ENCODE results near the gene SLC35G4.
"Not testable (repeated sequence)": the region's sequence is repeated elsewhere in the genome, so short reads cannot be mapped to it uniquely, and the experiment has no call there.

The SLC35G4 gene

GRCh38 chr18:11608618-11609017, 778 bp upstream of the SLC35G4 start:
- not testable (repeated sequence) for H3K9ac ChIP-seq (ENCODE audit: low read depth, low read length, poor library complexity); H3K27ac ChIP-seq (replicated peaks; ENCODE audit: low read length); H2BK12ac ChIP-seq (ENCODE audit: low read length); H3K18ac ChIP-seq (ENCODE audit: low read length); H2BK5ac ChIP-seq (ENCODE audit: low read length); DNase-seq (ENCODE audit: low spot score); H3K4me1 ChIP-seq (ENCODE audit: control insufficient read depth in 2 of 2, insufficient read depth in 1 of 2, low read depth in 1 of 2, low read length in 2 of 2); H3K9me3 ChIP-seq (replicated peaks in 1 of 2; ENCODE audit: control insufficient read depth in 2 of 2, insufficient read depth in 1 of 2, low read depth in 1 of 2, low read length in 2 of 2); H2AK5ac ChIP-seq (ENCODE audit: low read depth, low read length); H4K8ac ChIP-seq (ENCODE audit: low read depth, low read length); H3K36me3 ChIP-seq (replicated peaks in 1 of 2; ENCODE audit: control insufficient read depth in 2 of 2, insufficient read depth in 2 of 2, low read length in 2 of 2); H3K79me1 ChIP-seq (ENCODE audit: low read depth, low read length); H2BK120ac ChIP-seq (ENCODE audit: low read depth, low read length); H2BK15ac ChIP-seq (ENCODE audit: low read length); H3K27me3 ChIP-seq (ENCODE audit: control insufficient read depth in 3 of 3, insufficient read depth in 3 of 3, low read depth in 1 of 3, low read length in 3 of 3); H3K4ac ChIP-seq (ENCODE audit: low read length); H3K4me3 ChIP-seq (ENCODE audit: low read length in 2 of 2); H2AFZ ChIP-seq (ENCODE audit: low read length); H3K23ac ChIP-seq (ENCODE audit: low read depth, low read length, poor library complexity); H3K4me2 ChIP-seq (ENCODE audit: insufficient read depth, low read length, poor library complexity, severe bottlenecking); H4K91ac ChIP-seq (ENCODE audit: low read depth, low read length, poor library complexity); H3K14ac ChIP-seq (ENCODE audit: low read length)
- no CpG with 5 or more reads among the region's 19 CpGs for WGBS, 2 donors (ENCODE audit: extremely low coverage in 2 of 2, insufficient read length in 2 of 2, insufficient replicate concordance in 1 of 2)

DNA sequence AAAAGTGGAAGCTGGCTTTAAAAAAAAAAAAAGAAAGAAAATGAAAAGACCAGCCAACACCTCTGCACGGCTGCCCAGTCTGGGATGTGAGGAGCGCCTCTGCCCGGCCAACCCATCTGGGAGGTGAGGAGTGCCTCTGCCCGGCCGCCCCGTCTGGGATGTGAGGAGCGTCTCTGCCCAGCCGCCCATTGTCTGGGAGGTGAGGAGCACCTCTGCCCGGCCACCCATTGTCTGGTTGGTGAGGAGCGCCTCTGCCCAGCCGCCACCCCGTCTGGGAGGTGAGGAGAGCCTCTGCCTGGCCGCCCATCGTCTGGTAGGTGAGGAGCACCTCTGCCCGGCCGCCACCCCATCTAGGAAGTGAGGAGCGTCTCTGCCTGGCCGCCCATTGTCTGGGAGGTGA, 3.7 kb downstream of the SLC35G4 start:
- not testable (repeated sequence) for H3K18ac ChIP-seq (ENCODE audit: low read length); H3K9ac ChIP-seq (ENCODE audit: low read depth, low read length, poor library complexity); H3K27me3 ChIP-seq (ENCODE audit: control insufficient read depth in 3 of 3, insufficient read depth in 3 of 3, low read depth in 1 of 3, low read length in 3 of 3); H2BK120ac ChIP-seq (ENCODE audit: low read depth, low read length); H4K91ac ChIP-seq (ENCODE audit: low read depth, low read length, poor library complexity); H2AFZ ChIP-seq (ENCODE audit: low read length); H3K4me1 ChIP-seq (ENCODE audit: control insufficient read depth in 2 of 2, insufficient read depth in 1 of 2, low read depth in 1 of 2, low read length in 2 of 2); H3K27ac ChIP-seq (replicated peaks; ENCODE audit: low read length); H3K36me3 ChIP-seq (replicated peaks in 1 of 2; ENCODE audit: control insufficient read depth in 2 of 2, insufficient read depth in 2 of 2, low read length in 2 of 2); H3K4ac ChIP-seq (ENCODE audit: low read length); H3K4me3 ChIP-seq (ENCODE audit: low read length in 2 of 2); H2BK5ac ChIP-seq (ENCODE audit: low read length); H3K9me3 ChIP-seq (replicated peaks in 1 of 2; ENCODE audit: control insufficient read depth in 2 of 2, insufficient read depth in 1 of 2, low read depth in 1 of 2, low read length in 2 of 2); H3K14ac ChIP-seq (ENCODE audit: low read length); H2BK15ac ChIP-seq (ENCODE audit: low read length); H4K8ac ChIP-seq (ENCODE audit: low read depth, low read length); H3K4me2 ChIP-seq (ENCODE audit: insufficient read depth, low read length, poor library complexity, severe bottlenecking); H2BK12ac ChIP-seq (ENCODE audit: low read length); H3K23ac ChIP-seq (ENCODE audit: low read depth, low read length, poor library complexity); H3K79me1 ChIP-seq (ENCODE audit: low read depth, low read length); DNase-seq (ENCODE audit: low spot score); H2AK5ac ChIP-seq (ENCODE audit: low read depth, low read length)
- WGBS, 2 donors (ENCODE audit: extremely low coverage in 2 of 2, insufficient read length in 2 of 2, insufficient replicate concordance in 1 of 2), result no CpG with 5 or more reads among the region's 18 CpGs

DNA sequence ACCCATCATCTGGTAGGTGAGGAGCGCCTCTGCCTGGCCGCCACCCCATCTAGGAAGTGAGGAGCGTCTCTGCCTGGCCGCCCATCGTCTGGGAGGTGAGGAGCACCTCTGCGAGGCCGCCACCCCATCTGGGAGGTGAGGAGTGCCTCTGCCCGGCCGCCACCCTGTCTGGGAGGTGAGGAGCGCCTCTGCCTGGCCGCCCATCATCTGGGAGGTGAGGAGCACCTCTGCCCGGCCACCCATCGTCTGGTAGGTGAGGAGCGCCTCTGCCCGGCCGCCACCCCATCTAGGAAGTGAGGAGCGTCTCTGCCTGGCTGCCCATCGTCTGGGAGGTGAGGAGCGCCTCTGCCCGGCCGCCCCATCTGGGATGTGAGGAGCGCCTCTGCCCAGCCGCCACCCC, 4.2 kb downstream of the SLC35G4 start:
- not testable (repeated sequence) for H2AFZ ChIP-seq (ENCODE audit: low read length); H3K9me3 ChIP-seq (replicated peaks in 1 of 2; ENCODE audit: control insufficient read depth in 2 of 2, insufficient read depth in 1 of 2, low read depth in 1 of 2, low read length in 2 of 2); DNase-seq (ENCODE audit: low spot score); H3K9ac ChIP-seq (ENCODE audit: low read depth, low read length, poor library complexity); H3K4me3 ChIP-seq (ENCODE audit: low read length in 2 of 2); H2AK5ac ChIP-seq (ENCODE audit: low read depth, low read length); H3K23ac ChIP-seq (ENCODE audit: low read depth, low read length, poor library complexity); H2BK15ac ChIP-seq (ENCODE audit: low read length); H3K4me1 ChIP-seq (ENCODE audit: control insufficient read depth in 2 of 2, insufficient read depth in 1 of 2, low read depth in 1 of 2, low read length in 2 of 2); H3K27ac ChIP-seq (replicated peaks; ENCODE audit: low read length); H4K8ac ChIP-seq (ENCODE audit: low read depth, low read length); H3K27me3 ChIP-seq (ENCODE audit: control insufficient read depth in 3 of 3, insufficient read depth in 3 of 3, low read depth in 1 of 3, low read length in 3 of 3); H3K18ac ChIP-seq (ENCODE audit: low read length); H3K4ac ChIP-seq (ENCODE audit: low read length); H2BK12ac ChIP-seq (ENCODE audit: low read length); H3K36me3 ChIP-seq (replicated peaks in 1 of 2; ENCODE audit: control insufficient read depth in 2 of 2, insufficient read depth in 2 of 2, low read length in 2 of 2); H3K14ac ChIP-seq (ENCODE audit: low read length); H2BK120ac ChIP-seq (ENCODE audit: low read depth, low read length); H4K91ac ChIP-seq (ENCODE audit: low read depth, low read length, poor library complexity); H3K79me1 ChIP-seq (ENCODE audit: low read depth, low read length); H3K4me2 ChIP-seq (ENCODE audit: insufficient read depth, low read length, poor library complexity, severe bottlenecking); H2BK5ac ChIP-seq (ENCODE audit: low read length)
- WGBS, 2 donors (ENCODE audit: extremely low coverage in 2 of 2, insufficient read length in 2 of 2, insufficient replicate concordance in 1 of 2), result no CpG with 5 or more reads among the region's 23 CpGs

DNA sequence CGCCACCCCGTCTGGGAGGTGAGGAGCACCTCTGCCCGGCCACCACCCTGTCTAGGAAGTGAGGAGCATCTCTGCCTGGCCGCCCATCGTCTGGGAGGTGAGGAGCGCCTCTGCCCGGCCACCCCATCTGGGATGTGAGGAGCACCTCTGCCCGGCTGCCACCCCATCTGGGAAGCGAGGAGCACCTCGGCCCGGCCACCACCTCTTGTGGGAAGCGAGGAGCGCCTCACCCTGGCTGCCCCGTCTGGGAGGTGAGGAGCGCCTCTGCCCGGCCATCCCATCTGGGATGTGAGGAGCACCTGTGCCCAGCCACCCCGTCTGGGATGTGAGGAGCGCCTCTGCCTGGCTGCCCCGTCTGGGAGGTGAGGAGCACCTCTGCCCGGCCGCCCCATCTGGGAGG, 4.6 kb downstream of the SLC35G4 start:
- not testable (repeated sequence) for H4K91ac ChIP-seq (ENCODE audit: low read depth, low read length, poor library complexity); H3K79me1 ChIP-seq (ENCODE audit: low read depth, low read length); H3K4me2 ChIP-seq (ENCODE audit: insufficient read depth, low read length, poor library complexity, severe bottlenecking); DNase-seq (ENCODE audit: low spot score); H3K23ac ChIP-seq (ENCODE audit: low read depth, low read length, poor library complexity); H3K9ac ChIP-seq (ENCODE audit: low read depth, low read length, poor library complexity); H2AFZ ChIP-seq (ENCODE audit: low read length); H2BK12ac ChIP-seq (ENCODE audit: low read length); H3K27me3 ChIP-seq (ENCODE audit: control insufficient read depth in 3 of 3, insufficient read depth in 3 of 3, low read depth in 1 of 3, low read length in 3 of 3); H3K4me3 ChIP-seq (ENCODE audit: low read length in 2 of 2); H2BK15ac ChIP-seq (ENCODE audit: low read length); H3K18ac ChIP-seq (ENCODE audit: low read length); H3K36me3 ChIP-seq (replicated peaks in 1 of 2; ENCODE audit: control insufficient read depth in 2 of 2, insufficient read depth in 2 of 2, low read length in 2 of 2); H3K27ac ChIP-seq (replicated peaks; ENCODE audit: low read length); H2BK5ac ChIP-seq (ENCODE audit: low read length); H3K4me1 ChIP-seq (ENCODE audit: control insufficient read depth in 2 of 2, insufficient read depth in 1 of 2, low read depth in 1 of 2, low read length in 2 of 2); H2BK120ac ChIP-seq (ENCODE audit: low read depth, low read length); H3K14ac ChIP-seq (ENCODE audit: low read length); H3K9me3 ChIP-seq (replicated peaks in 1 of 2; ENCODE audit: control insufficient read depth in 2 of 2, insufficient read depth in 1 of 2, low read depth in 1 of 2, low read length in 2 of 2); H2AK5ac ChIP-seq (ENCODE audit: low read depth, low read length); H4K8ac ChIP-seq (ENCODE audit: low read depth, low read length); H3K4ac ChIP-seq (ENCODE audit: low read length)
- no CpG with 5 or more reads among the region's 21 CpGs for WGBS, 2 donors (ENCODE audit: extremely low coverage in 2 of 2, insufficient read length in 2 of 2, insufficient replicate concordance in 1 of 2)

Data from neuronal stem cell (in vitro differentiated cells).